ENCODE measurements around the gene DHX40.
A peak's percentile ranks its signal among the peaks of the same experiment; 100 is the strongest.
"Not testable (repeated sequence)": the region's sequence is repeated elsewhere in the genome, so short reads cannot be mapped to it uniquely, and the experiment has no call there.

DHX40 gene

DNA sequence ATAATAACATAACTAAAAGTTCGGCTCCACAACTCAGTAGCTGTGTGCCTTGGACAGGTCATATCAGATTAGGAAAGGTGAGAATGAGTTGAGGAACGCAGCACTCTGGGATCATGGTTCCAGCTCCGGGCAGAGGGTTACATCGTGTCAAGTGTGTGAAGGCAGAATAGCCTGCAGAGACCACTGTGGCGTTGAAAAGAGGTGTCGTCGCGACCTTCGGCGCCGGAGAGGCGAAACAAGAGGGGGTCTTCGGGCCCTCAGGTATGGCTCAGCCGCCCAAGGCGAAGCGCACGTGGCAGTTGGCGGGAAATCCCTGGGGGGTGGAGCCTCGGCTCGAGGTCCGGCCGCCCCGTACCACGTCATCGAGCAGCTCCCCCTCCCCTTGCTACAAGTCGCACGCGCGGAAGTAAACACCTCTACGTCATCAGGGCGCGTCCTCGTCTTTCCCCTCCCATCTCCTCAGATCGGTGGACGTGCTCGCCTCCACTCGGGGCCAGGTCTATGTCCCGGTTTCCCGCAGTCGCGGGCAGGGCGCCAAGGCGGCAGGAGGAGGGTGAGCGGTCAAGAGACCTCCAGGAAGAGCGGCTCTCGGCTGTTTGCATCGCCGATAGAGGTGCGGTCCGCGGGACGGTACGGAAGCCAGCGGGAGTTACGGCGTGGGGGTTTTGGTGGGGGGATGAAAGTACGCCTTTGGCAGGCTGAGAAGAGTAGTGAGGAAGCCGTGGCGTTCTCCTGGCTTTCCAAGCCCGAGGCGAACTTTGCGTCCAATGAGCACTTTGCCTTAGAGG, at the start of gene DHX40:
DHX40 (plus strand) TSS at position 440 of the 788 bp plus-strand sequence; CDS start at position 502, 62 bp downstream.
- ATAC-seq (replicated peaks; ENCODE audit: extremely low read depth, poor library complexity, severe bottlenecking) (peak; percentile 85), DNase-seq (ENCODE audit: low spot score in 2 of 2) (peak; percentile 88 to 90)
- Mint-ChIP-seq H3K27ac (ENCODE audit: low read depth) (peak within 1 kb of the TSS; percentile 99), H3K4me1 (peaks cover 20% of the 10 kb centered on the region), H3K27me3 (no peaks in the 10 kb centered on the region), H3K9me3 (no peaks in the 10 kb centered on the region), H3K36me3 (ENCODE audit: insufficient read depth) (peaks cover 16% of the 10 kb centered on the region), H3K4me3 (peak within 1 kb of the TSS; percentile 100)

GRCh38 chr17:59516451-59516850, 49.0 kb upstream of the DHX40 start:
- no peaks in the 10 kb centered on the region for H3K9me3 Mint-ChIP-seq
- no peak overlapping the region for H3K27ac Mint-ChIP-seq (ENCODE audit: low read depth)
- peaks cover 17% of the 10 kb centered on the region for H3K27me3 Mint-ChIP-seq
- H3K4me3 Mint-ChIP-seq = no peak overlapping the region
- H3K36me3 Mint-ChIP-seq (ENCODE audit: insufficient read depth) = no peaks in the 10 kb centered on the region
- H3K4me1 Mint-ChIP-seq = peaks cover 3% of the 10 kb centered on the region
- DNase-seq (ENCODE audit: low spot score in 2 of 2) = no peak
- no peak for ATAC-seq (replicated peaks; ENCODE audit: extremely low read depth, poor library complexity, severe bottlenecking)

DNA sequence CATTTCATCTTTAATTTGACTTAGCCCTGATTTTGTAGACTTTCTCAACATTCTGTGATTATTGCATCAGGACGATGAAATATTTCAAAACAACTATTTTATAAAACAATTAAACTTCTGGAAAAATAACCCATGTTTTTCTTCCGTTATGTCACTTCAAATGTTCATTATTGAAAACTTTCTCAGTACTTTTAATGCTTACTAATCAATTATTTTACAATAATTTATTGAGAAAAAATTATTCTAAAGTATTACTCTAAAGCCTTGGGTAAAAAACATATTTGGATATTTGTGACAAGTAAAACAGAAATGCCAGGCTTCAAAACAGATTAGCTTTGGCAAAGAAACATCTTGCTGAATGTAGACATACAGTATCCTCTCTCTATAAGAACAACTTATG, 46.3 kb upstream of the DHX40 start:
- Mint-ChIP-seq H3K4me3 (no peak overlapping the region), H3K27me3 (peaks cover 21% of the 10 kb centered on the region), H3K36me3 (ENCODE audit: insufficient read depth) (no peaks in the 10 kb centered on the region), H3K4me1 (peaks cover 7% of the 10 kb centered on the region), H3K27ac (ENCODE audit: low read depth) (no peak overlapping the region), H3K9me3 (no peaks in the 10 kb centered on the region)
- DNase-seq (ENCODE audit: low spot score in 2 of 2) (no peak), ATAC-seq (replicated peaks; ENCODE audit: extremely low read depth, poor library complexity, severe bottlenecking) (no peak)

DNA sequence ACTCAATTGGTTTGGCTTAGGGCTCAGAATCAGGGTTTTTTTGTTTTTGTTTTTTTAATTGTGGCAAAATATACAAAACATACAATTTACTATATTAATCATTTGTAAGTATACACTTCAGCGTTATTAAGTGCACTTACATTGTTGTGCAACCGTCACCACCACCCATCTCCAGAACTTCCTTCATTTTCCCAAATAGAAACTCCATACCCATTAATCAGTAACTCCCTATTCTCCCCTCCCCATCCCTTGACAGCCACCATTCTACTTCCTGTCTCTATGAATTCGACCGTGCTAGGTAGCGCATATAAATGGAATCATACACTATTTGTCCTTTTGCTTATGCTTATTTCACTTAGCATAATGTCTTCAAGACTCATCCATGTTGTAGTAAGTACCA, 45.2 kb upstream of the DHX40 start:
- H3K27ac Mint-ChIP-seq (ENCODE audit: low read depth) = no peak overlapping the region
- H3K36me3 Mint-ChIP-seq (ENCODE audit: insufficient read depth) = no peaks in the 10 kb centered on the region
- DNase-seq (ENCODE audit: low spot score in 2 of 2) (no peak), ATAC-seq (replicated peaks; ENCODE audit: extremely low read depth, poor library complexity, severe bottlenecking) (no peak)
- no peaks in the 10 kb centered on the region for H3K9me3 Mint-ChIP-seq
- peaks cover 21% of the 10 kb centered on the region for H3K27me3 Mint-ChIP-seq
- peaks cover 7% of the 10 kb centered on the region for H3K4me1 Mint-ChIP-seq
- H3K4me3 Mint-ChIP-seq = no peak overlapping the region

- no peak for ATAC-seq (replicated peaks; ENCODE audit: extremely low read depth, poor library complexity, severe bottlenecking)
- Mint-ChIP-seq H3K4me3 (no peak overlapping the region), H3K36me3 (ENCODE audit: insufficient read depth) (no peaks in the 10 kb centered on the region), H3K27me3 (peaks cover 21% of the 10 kb centered on the region), H3K27ac (ENCODE audit: low read depth) (no peak overlapping the region), H3K9me3 (no peaks in the 10 kb centered on the region), H3K4me1 (peaks cover 7% of the 10 kb centered on the region)
- peak; percentile 17 to 52 for DNase-seq (ENCODE audit: low spot score in 2 of 2)
Observed at GRCh38 chr17:59521465-59522126, 43.8 kb upstream of the DHX40 start.

DNA sequence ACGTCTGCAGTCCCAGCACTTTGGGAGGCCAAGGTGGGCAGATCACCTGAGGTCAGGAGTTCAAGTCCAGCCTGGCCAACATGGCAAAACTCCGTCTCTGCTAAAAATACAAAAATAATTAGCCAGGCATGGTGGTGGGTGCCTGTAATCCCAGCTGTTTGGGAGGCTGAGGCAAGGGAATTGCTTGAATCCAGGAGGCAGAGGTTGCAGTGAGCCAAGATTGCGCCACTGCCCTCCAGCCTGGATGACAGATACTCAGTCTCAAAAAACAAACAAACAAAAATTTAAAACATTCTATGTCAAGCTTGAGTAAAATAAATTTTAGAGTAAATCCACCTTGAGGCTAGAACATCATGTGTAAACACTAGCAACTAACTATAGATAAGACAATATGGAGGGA, 40.5 kb upstream of the DHX40 start:
- not testable (repeated sequence) for DNase-seq (ENCODE audit: low spot score in 2 of 2); H3K9me3 Mint-ChIP-seq; ATAC-seq (replicated peaks; ENCODE audit: extremely low read depth, poor library complexity, severe bottlenecking); H3K4me3 Mint-ChIP-seq; H3K27ac Mint-ChIP-seq (ENCODE audit: low read depth); H3K4me1 Mint-ChIP-seq; H3K36me3 Mint-ChIP-seq (ENCODE audit: insufficient read depth)
- H3K27me3 Mint-ChIP-seq = peaks cover 32% of the 10 kb centered on the region

- no peak for ATAC-seq (replicated peaks; ENCODE audit: extremely low read depth, poor library complexity, severe bottlenecking)
- Mint-ChIP-seq H3K4me3 (no peak overlapping the region), H3K9me3 (no peaks in the 10 kb centered on the region), H3K27ac (ENCODE audit: low read depth) (no peak overlapping the region), H3K27me3 (peaks cover 31% of the 10 kb centered on the region), H3K4me1 (peaks cover 7% of the 10 kb centered on the region), H3K36me3 (ENCODE audit: insufficient read depth) (no peaks in the 10 kb centered on the region)
- no peak for DNase-seq (ENCODE audit: low spot score in 2 of 2)
Observed at GRCh38 chr17:59525668-59526067, 39.7 kb upstream of the DHX40 start.

DNA sequence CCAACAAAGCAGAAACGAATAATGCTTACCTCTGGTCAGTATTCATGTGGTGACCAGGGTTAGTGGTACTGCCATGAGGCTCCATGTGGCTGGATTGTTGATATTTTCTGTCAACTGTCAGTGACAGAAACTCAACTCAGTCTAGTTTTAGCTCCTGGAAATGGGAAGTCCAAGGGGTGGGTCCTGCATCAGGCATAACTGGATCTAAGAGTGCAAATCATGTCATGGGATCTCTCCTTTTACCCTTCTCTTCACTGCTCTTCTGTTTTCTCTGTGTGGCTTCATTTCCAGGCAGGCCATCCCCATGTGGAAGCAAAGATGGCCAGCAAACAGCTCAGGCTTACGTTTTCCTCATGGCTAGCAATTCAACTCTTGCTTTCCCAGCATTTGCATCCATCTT, 39.0 kb upstream of the DHX40 start:
- H3K36me3 Mint-ChIP-seq (ENCODE audit: insufficient read depth) = no peaks in the 10 kb centered on the region
- H3K4me3 Mint-ChIP-seq = no peak overlapping the region
- no peak for ATAC-seq (replicated peaks; ENCODE audit: extremely low read depth, poor library complexity, severe bottlenecking)
- H3K4me1 Mint-ChIP-seq = peaks cover 4% of the 10 kb centered on the region
- DNase-seq (ENCODE audit: low spot score in 2 of 2) = no peak
- H3K27ac Mint-ChIP-seq (ENCODE audit: low read depth) = no peak overlapping the region
- peaks cover 23% of the 10 kb centered on the region for H3K27me3 Mint-ChIP-seq
- no peaks in the 10 kb centered on the region for H3K9me3 Mint-ChIP-seq

- no peak overlapping the region for H3K4me3 Mint-ChIP-seq
- ATAC-seq (replicated peaks; ENCODE audit: extremely low read depth, poor library complexity, severe bottlenecking) = no peak
- no peak for DNase-seq (ENCODE audit: low spot score in 2 of 2)
- H3K27me3 Mint-ChIP-seq = peaks cover 19% of the 10 kb centered on the region
- no peaks in the 10 kb centered on the region for H3K9me3 Mint-ChIP-seq
- no peaks in the 10 kb centered on the region for H3K4me1 Mint-ChIP-seq
- no peaks in the 10 kb centered on the region for H3K36me3 Mint-ChIP-seq (ENCODE audit: insufficient read depth)
- no peak overlapping the region for H3K27ac Mint-ChIP-seq (ENCODE audit: low read depth)
Observed at GRCh38 chr17:59527325-59527917, 38.0 kb upstream of the DHX40 start.

DNA sequence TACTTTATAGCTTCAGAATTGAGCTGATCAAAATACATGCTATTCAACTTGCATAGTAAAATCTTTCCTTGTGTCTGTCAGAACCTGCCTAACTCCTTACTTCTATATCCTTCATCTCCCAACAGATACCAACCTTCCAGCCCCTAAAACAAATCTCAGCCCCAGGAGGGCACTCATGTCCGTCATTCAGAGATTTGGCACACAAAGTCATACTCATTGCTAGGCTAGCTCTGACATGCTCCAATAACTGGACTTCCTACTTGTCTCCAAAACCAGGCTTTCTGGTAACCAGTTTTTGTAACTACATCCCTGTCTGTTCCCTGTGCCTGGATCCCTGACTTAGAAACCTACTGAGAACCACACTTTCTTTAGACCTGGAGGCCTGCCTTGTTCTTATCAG, 37.5 kb upstream of the DHX40 start:
- no peaks in the 10 kb centered on the region for H3K4me1 Mint-ChIP-seq
- H3K9me3 Mint-ChIP-seq = no peaks in the 10 kb centered on the region
- no peaks in the 10 kb centered on the region for H3K36me3 Mint-ChIP-seq (ENCODE audit: insufficient read depth)
- peaks cover 19% of the 10 kb centered on the region for H3K27me3 Mint-ChIP-seq
- DNase-seq (ENCODE audit: low spot score in 2 of 2) (no peak), ATAC-seq (replicated peaks; ENCODE audit: extremely low read depth, poor library complexity, severe bottlenecking) (no peak)
- H3K4me3 Mint-ChIP-seq = no peak overlapping the region
- H3K27ac Mint-ChIP-seq (ENCODE audit: low read depth) = no peak overlapping the region

DNA sequence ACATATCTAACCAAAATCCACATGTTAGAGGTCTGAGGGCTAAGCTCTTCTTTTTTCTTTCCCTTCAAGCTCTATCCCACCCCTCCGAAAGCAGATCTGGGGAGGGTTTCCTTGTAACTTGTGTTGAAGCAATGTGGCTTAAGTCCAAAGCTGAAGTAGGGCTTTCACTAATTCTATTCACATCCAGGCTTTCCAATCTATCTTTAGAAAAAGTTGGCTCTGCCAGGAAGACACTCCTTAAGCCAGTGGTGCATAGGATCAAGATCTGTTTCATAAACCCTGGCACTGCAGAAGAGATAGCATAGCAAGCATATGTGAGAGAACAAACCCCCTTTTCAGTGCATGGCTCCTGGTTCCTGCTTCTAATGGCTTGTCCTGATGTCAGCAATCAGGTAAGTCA, 34.9 kb upstream of the DHX40 start:
- DNase-seq (ENCODE audit: low spot score in 2 of 2) (no peak), ATAC-seq (replicated peaks; ENCODE audit: extremely low read depth, poor library complexity, severe bottlenecking) (no peak)
- H3K4me3 Mint-ChIP-seq = no peak overlapping the region
- H3K36me3 Mint-ChIP-seq (ENCODE audit: insufficient read depth) = no peaks in the 10 kb centered on the region
- peaks cover 29% of the 10 kb centered on the region for H3K27me3 Mint-ChIP-seq
- no peaks in the 10 kb centered on the region for H3K9me3 Mint-ChIP-seq
- H3K4me1 Mint-ChIP-seq = no peaks in the 10 kb centered on the region
- H3K27ac Mint-ChIP-seq (ENCODE audit: low read depth) = no peak overlapping the region

GRCh38 chr17:59533694-59534093, 31.7 kb upstream of the DHX40 start:
- Mint-ChIP-seq H3K27me3 (peaks cover 39% of the 10 kb centered on the region), H3K27ac (ENCODE audit: low read depth) (peak overlapping the region; percentile 7), H3K4me3 (no peak overlapping the region), H3K9me3 (no peaks in the 10 kb centered on the region), H3K36me3 (ENCODE audit: insufficient read depth) (no peaks in the 10 kb centered on the region), H3K4me1 (no peaks in the 10 kb centered on the region)
- ATAC-seq (replicated peaks; ENCODE audit: extremely low read depth, poor library complexity, severe bottlenecking) = no peak
- DNase-seq (ENCODE audit: low spot score in 2 of 2) = no peak

DNA sequence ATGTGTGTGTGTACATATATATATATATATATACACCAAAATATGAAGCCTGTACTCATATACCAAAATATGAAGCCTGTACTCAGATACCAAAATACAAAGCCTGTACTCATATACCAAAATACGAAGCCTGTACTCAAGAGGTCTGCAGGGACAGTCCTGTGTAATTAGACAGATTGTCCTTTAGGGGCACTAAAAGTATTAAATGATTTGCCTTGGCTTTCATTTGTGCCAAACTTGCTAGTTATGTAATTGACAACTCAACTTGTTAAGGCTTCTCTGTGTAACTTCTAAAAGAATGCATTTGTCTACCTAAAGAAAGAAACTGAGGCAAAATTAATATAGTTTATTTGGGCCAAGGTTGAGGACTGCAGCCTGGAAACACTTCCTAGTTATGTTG, 30.8 kb upstream of the DHX40 start:
- ATAC-seq (replicated peaks; ENCODE audit: extremely low read depth, poor library complexity, severe bottlenecking) = no peak
- Mint-ChIP-seq H3K9me3 (no peaks in the 10 kb centered on the region), H3K27ac (ENCODE audit: low read depth) (no peak overlapping the region), H3K4me1 (no peaks in the 10 kb centered on the region), H3K27me3 (peaks cover 37% of the 10 kb centered on the region), H3K36me3 (ENCODE audit: insufficient read depth) (no peaks in the 10 kb centered on the region), H3K4me3 (no peak overlapping the region)
- no peak for DNase-seq (ENCODE audit: low spot score in 2 of 2)

Measured in central memory CD8-positive, alpha-beta T cell (primary cell).